Calu3 (cell line): ENCODE data around the gene LYSMD2. TPM values are rescaled to one million over a fixed set of nuclear protein-coding genes. Genes with fewer than 3 reads are reported as not detected.

ENCODE experiments used
- BruUV-seq: library from RNA; stranded (reverse); fragments of 400-500 nt; replicated peaks from 2 replicates; lab custom pipeline; 2021; lab: Mats Ljungman, UMichigan
- CTCF ChIA-PET: fragments of 300-600 bp; sonication (Branson Sonifier 250); formaldehyde crosslinking; loops from one replicate; lab custom pipeline; 2022; ENCODE audit warnings: antibody characterized with exemption; lab: Charles Lee
- DNase-seq: peaks from one replicate; pipeline ENCODE4 v3.0.0; 2022
- H3K27ac Mint-ChIP-seq: one replicate; pipeline ENCODE4 v1.8.0; 2022; ENCODE audit warnings: mixed read lengths; ENCODE audit not compliant: unreplicated experiment
- H3K27me3 Mint-ChIP-seq: one replicate; pipeline ENCODE4 v1.8.0; 2022; ENCODE audit warnings: mixed read lengths; ENCODE audit not compliant: unreplicated experiment
- H3K36me3 Mint-ChIP-seq: one replicate; pipeline ENCODE4 v1.8.0; 2022; ENCODE audit warnings: mild to moderate bottlenecking, moderate library complexity, mixed read lengths; ENCODE audit not compliant: insufficient read depth, unreplicated experiment
- H3K4me1 Mint-ChIP-seq: one replicate; pipeline ENCODE4 v1.8.0; 2022; ENCODE audit warnings: mild to moderate bottlenecking, low read depth, mixed read lengths; ENCODE audit not compliant: unreplicated experiment
- H3K4me3 Mint-ChIP-seq: one replicate; pipeline ENCODE4 v1.8.0; 2022; ENCODE audit warnings: mild to moderate bottlenecking, low read depth, moderate library complexity, mixed read lengths; ENCODE audit not compliant: unreplicated experiment
- H3K9me3 Mint-ChIP-seq: one replicate; pipeline ENCODE4 v1.8.0; 2022; ENCODE audit warnings: low read depth, mixed read lengths; ENCODE audit not compliant: unreplicated experiment
- CTCF ChIP-seq: fragments of 200-600 bp; IDR thresholded peaks from one replicate; pipeline ENCODE4 v1.8.0; 2022; ENCODE audit warnings: antibody characterized with exemption; ENCODE audit not compliant: unreplicated experiment
- intact Hi-C: fragments of 100-400 bp; cut with micrococcal nuclease; formaldehyde crosslinking; loops from one replicate; pipeline ENCODE4 v1.10.0; 2022; ENCODE audit not compliant: unreplicated experiment
- total RNA-seq: library from RNA; stranded (reverse); gene quantifications from 2 replicates; pipeline ENCODE4 v1.2.3, GENCODE V29; 2022

The LYSMD2 gene
- total RNA-seq, 1 experiment from 2014 or later, result 14.3 TPM

- DNase-seq, result no peak
- no peaks in the 10 kb centered on the region for H3K4me1 Mint-ChIP-seq
- no peak overlapping the region for H3K4me3 Mint-ChIP-seq
- H3K9me3 Mint-ChIP-seq, result no peaks in the 10 kb centered on the region
- BruUV-seq, result no TSS peak
- no peaks in the 10 kb centered on the region for H3K36me3 Mint-ChIP-seq
- H3K27me3 Mint-ChIP-seq, result peaks cover 63% of the 10 kb centered on the region
- intact Hi-C loops, result no loop called here
- H3K27ac Mint-ChIP-seq, result no peak overlapping the region
- no peak for TF ChIP-seq CTCF
- CTCF ChIA-PET, result no interaction called here
These were observed 59.4 kb downstream of the LYSMD2 start for GRCh38 chr15:51678096-51678495.

GRCh38 chr15:51677452-51677851 is 60.0 kb downstream of the LYSMD2 start:
- peaks cover 65% of the 10 kb centered on the region for H3K27me3 Mint-ChIP-seq
- no peak for TF ChIP-seq CTCF
- no peaks in the 10 kb centered on the region for H3K4me1 Mint-ChIP-seq
- intact Hi-C loops, result no loop called here
- no peak overlapping the region for H3K27ac Mint-ChIP-seq
- H3K36me3 Mint-ChIP-seq, result no peaks in the 10 kb centered on the region
- no peak overlapping the region for H3K4me3 Mint-ChIP-seq
- BruUV-seq, result no TSS peak
- DNase-seq, result no peak
- H3K9me3 Mint-ChIP-seq, result no peaks in the 10 kb centered on the region
- CTCF ChIA-PET, result no interaction called here

- intact Hi-C loops, result no loop called here
- Mint-ChIP-seq H3K27ac (no peak overlapping the region), H3K36me3 (no peaks in the 10 kb centered on the region), H3K9me3 (no peaks in the 10 kb centered on the region), H3K4me3 (no peak overlapping the region), H3K4me1 (no peaks in the 10 kb centered on the region), H3K27me3 (peaks cover 69% of the 10 kb centered on the region)
- no peak for DNase-seq
- CTCF ChIA-PET, result no interaction called here
- TF ChIP-seq CTCF, result no peak
- BruUV-seq, result no TSS peak
These were observed 60.4 kb downstream of the LYSMD2 start for GRCh38 chr15:51677021-51677420.

DNA sequence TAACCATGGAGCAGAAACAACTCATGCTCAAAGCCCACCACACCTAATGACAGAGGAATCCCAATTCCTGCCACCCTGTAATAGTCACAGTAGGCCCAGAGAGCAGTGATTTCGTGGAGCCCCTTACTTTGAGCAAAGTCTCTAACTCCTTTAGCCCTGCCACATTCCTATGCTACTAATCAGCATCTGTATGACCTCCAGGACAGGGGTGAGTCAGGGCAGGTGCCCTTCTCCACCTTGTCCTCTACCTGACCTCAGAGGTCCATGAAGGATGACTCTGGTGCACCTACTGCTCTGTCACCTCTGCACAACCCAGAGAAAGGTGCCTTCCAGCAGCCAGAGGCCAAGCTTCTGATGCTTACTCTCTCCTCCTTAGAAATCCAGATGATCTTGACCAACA is 62.2 kb downstream of the LYSMD2 start:
- no peak for DNase-seq
- H3K27me3 Mint-ChIP-seq, result peaks cover 69% of the 10 kb centered on the region
- H3K36me3 Mint-ChIP-seq, result no peaks in the 10 kb centered on the region
- intact Hi-C loops, result no loop called here
- H3K9me3 Mint-ChIP-seq, result no peaks in the 10 kb centered on the region
- BruUV-seq, result no TSS peak
- H3K4me1 Mint-ChIP-seq, result no peaks in the 10 kb centered on the region
- CTCF ChIA-PET, result interaction anchor here (1.2 kb wide), 1 partner anchor 57 kb away, joined by 4 read pairs; no protein-coding TSS in a partner anchor
- no peak overlapping the region for H3K27ac Mint-ChIP-seq
- no peak for TF ChIP-seq CTCF
- no peak overlapping the region for H3K4me3 Mint-ChIP-seq

Other genes starting within 250 kb of the LYSMD2 start
- gene DMXL2, start 114.9 kb downstream of the LYSMD2 start, total RNA-seq, result 13.8 and 14.8 TPM in 2 replicates
- not detected in 2 replicates for gene SCG3, start 56.2 kb downstream of the LYSMD2 start, total RNA-seq
- 0.64 and 1.0 TPM in 2 replicates for gene TMOD2, start 13.9 kb upstream of the LYSMD2 start, total RNA-seq
- 53.6 and 60.1 TPM in 2 replicates for gene TMOD3, start 92.0 kb upstream of the LYSMD2 start, total RNA-seq
- 21.3 and 22.5 TPM in 2 replicates for gene LEO1, start 234.1 kb upstream of the LYSMD2 start, total RNA-seq